NCI-H2196 (cell line): ENCODE measurements around the gene NOVA2.
A peak's percentile ranks its signal among the peaks of the same experiment; 100 is the strongest.

Experiments
- DNase-seq: peaks from one replicate; lab custom pipeline; 2025; ENCODE audit not compliant: unreplicated experiment; lab: John Stamatoyannopoulos, UW

Gene NOVA2

DNA sequence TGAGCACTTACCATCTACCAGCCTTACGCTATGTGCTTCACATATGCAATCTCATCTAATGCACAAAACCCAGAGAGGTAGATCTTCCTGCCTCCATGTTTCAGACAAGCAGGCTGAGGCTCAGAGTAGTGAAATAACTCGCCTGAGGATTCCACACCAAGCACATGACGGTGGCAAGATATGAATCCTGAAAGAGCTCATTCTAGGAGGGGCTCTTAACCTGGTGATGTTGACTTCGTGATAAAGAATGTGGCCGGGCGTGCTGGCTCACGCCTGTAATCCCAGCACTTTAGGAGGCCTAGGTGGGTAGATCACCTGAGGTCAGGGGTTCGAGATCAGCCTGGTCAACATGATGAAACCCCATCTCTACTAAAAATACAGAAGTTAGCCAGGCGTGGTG is 5.0 kb downstream of the NOVA2 start:
- DNase-seq: no peak

DNA sequence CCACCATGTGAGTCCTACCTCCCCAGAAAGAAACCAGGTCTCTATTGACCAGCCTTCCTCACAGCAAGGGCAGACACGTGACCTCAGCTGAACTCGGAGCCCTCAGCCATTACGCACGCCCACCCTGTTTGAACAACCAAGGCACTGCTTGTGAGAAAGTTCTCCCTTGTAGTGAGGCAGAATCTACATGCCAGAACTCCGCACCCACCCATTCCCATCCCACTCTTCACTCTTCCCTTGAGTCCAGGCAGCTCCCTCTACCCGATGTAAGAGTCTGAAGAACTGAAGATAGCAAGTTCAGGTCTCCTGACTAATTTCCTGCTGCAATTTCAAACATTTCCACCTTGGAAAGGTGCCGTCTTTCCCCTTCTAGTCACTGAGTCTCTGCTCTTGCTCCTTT is 6.4 kb downstream of the NOVA2 start:
- no peak for DNase-seq

DNA sequence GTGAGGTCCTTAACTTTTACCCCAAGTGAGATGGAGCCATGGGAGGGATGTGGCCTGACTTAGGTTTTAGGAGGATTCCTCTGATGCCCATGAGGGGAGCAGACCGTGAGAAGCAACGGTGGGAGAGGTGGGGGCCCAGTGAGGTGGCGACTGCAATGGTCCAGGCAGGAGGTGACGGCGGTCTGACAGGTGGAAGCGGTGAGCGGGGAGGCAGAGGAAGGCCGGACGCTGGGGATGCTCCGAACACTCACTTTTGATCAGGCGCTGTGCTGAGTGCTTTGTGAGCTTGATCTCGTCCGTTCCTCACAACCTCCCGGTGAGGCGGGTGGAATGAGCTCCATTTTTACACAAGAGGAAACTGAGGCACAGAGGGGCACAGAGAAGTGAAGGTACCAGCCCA is 11.6 kb downstream of the NOVA2 start:
- DNase-seq: no peak

DNA sequence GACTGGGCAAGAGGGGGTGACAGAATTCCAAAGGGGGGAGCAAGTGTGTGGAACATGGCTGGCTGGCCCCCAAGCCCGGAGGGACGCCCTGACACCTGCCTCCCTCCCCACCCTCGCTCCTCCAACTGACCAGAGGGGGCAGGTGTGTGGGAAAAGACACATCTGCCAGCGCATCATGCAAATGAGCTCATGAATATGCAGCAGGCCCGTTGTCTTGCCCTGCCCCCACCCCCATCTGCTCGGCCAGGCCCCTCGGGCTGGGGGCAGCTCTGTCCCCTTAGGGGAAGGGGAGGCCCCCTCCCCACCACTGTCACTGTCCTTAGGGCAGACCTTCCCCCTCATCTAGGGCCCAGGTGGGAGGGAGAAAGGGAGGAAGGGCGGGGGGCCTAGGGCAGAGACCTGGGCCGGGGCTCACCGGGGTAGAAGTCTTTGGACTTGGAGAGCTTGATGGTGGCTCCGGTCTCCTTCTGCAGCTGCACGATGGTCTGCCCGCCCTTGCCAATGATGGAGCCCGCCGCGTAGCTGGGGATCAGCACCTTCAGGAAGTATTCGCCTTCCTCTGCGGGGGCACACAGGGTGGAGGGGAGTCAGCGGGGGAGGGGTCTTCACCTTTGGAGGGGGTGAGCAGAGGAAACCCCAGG is 12.9 kb downstream of the NOVA2 start:
- DNase-seq: peak; percentile 51

DNA sequence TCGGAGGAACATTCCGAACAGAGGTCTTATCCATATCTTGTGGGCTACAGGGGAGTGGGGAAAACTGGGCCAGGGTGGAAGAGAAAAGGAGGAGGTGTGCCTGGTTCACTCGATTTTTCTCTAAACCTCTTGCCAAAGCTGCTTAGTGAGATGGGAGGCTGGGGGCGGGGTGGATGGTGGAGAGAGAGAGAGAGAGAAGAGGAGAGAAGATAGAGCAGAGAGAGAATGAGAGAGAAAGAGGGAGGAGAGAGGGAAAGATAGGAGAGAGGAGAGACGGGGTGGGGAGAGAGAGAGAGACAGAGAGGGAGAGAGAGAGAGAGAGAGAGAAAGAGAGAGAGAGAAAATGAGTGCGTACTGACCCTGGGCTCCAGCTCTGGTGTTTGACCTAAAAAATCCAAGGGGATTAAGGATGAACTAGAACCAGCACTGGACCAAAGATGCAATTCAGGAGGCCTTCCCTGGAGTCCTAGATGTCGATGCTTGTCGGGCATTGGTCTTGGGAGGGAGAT is 14.1 kb downstream of the NOVA2 start:
- no peak for DNase-seq

DNA sequence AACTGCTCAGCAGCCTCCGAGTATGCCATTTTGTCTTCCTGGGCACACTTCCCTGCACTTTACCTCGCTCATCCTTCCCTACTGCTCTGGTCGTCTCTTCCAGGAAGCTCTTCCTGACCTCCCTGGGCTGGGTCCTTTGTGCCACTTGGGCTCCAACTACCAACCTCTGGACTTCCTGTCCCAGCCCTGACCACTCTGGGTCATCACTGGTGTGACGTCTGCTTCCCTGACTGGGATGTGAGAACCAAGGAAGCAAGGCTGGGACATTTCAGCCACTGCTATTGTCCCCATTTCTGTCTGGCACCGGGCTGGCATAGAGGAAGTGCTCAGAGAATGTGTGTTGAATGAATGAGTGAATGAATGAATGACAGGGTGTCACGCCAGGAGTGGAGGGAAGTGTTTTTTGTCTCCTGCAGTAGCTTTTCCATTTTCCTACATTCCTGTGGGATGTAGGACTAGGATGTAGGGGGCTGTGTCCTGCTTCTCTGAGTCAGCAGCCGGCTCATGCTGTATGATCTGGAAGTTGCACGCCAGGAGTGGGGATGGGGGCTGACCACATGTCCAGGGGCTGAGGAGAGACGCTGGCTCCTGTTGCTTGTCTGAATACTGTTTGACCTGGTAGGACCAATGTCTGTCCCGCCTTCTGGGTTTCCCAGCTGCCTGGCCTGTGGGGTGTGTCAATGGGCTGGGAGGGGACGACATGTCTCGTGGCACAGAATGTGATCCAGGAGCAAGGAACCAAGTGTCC is 14.7 kb downstream of the NOVA2 start:
- DNase-seq: no peak

DNA sequence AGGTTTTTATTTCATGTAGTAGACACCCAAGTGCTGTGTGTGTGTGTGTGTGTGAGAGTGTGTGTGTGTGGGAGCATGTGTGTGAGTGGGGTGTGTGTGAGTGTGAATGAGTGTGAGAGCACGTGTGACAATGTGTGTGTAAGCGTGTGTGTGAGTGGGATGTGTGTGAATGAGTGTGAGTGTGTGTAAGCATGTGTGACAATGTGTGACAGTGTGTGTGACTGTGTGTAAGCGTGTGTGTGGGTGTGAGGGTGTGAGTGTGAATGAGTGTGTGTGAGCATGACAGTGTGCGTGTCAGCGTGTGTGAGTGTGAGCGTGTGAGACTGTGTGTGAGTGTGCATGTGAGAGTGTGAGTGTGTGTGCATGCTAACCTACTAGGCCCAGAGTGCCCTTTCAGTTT is 15.3 kb downstream of the NOVA2 start:
- DNase-seq: no peak

DNA sequence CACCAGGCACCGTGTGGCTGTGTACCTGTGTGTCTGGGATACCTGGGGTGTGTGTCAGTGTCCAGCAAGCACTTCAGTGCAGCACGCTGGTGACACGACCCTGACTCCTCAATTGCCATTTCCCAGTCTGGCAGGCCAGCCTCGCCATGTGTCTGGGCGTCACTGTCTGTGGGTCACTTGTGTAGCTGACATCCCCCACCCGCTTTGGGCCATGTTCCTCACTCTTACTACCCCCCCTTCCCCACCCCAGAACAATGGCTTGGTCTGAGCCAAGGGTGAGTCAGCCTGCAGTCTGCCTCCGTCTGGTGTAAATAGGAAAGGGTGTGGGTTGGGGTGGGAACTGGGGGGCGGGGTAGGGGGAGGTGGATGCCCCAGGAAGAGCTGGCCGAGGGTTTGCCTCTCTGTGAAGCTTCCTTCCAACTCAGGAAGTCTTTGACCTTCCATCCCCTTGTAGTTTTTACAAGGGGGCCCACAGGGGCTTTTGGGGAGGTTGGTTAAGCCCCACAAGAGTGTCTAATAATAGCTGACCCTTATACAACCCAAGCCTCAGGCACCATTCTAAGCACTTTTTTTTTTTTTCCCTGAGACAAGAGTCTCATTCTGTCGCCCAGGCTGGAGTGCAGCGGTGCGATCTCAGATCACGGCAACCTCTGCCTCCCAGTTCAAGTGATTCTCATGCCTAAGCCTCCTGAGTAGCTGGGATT is 17.6 kb downstream of the NOVA2 start:
- DNase-seq: no peak

DNA sequence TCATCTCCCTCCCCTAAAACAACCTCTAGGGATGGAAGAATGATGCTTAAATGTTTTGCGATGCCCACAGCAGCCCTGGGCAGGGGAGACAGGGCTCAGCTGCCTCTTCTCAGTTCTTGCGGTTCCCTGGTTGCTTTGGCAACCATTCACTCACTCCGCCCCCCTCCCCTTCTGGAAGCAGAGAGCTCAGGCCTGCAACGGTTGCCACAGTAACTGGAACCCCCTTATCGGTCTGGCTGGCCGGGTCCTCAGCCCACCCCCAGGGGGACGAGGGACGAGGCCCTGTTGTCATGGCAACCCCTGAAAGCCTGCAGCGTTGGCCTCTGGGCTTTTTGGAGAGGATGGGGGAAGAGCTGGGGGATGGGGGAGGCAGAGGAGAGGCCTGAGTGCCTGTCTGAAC is 19.5 kb downstream of the NOVA2 start:
- DNase-seq: no peak

DNA sequence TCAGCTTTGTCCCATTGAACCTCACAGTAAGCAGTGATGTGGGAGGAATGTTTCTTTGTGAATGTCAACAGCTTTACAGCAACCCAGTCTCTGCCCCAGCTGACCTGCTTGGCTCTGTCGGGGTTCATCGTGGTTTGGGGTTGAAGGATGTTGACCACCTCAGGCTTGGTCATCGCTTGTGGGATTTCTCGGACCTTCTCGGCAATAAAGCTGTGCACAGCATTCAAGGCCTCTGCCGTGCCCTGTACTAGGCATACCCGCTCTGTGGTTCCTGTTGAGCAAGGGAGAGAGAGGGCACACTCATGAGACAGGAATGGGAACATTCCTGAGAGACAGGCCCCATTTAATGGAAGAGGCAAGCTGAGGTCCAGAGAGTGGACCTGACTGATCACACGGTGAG is 20.0 kb downstream of the NOVA2 start:
- no peak for DNase-seq

DNA sequence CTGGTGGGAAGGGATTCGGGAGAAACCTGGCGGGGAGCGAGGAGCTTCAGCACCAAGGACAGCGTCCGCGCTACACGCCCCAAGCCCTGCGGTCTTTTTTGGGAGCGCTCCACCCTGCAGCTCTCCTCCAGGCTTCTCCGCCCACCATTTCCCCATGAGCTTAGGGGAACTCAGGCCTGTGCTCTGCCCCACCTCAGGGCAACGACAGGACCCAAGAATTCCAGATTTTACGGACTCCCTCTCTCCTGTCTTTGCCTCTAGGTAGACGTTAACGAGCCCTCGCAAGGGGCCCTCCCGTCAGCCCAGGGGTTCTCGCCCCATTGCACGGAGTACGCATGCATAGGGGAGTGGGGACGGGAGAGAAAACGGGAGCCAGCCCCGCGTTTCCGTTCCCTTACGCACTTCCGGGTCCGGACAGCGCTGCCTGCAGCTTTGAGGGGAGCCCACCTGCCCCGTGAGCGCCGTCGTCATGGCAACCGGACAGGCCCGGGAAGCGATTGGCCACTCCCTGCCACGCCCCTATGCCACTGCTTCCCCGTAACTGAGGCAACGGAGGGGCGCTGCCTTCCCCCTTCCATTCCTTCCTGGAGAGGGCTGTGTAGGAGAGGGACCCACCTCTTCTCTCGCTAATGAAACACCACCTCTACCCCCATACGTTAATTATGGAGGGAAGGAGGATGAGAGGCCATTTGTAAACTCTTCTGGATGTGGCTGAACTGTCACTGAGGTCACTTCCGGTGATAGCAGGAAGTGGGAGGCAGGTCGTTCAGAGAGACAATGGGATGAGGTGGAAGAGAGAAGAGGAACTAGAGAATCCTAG is 20.8 kb downstream of the NOVA2 start:
- no peak for DNase-seq

DNA sequence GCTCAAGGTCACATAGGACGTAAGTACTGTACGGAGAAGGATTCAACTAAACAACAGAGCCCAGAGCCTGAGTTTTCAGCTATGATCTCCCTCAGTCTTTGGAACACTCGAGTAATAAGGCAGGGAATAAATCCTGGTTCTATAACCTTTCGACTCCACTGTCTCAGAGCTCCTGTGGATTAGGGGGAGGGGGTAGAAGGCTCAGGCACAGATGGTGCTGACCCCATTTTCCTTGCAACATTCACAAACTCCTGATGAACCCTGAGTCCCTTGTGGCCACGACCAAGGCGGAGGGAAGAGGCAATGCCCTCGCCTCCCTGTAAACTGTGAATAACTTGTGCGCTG is 21.4 kb downstream of the NOVA2 start:
- no peak for DNase-seq

DNA sequence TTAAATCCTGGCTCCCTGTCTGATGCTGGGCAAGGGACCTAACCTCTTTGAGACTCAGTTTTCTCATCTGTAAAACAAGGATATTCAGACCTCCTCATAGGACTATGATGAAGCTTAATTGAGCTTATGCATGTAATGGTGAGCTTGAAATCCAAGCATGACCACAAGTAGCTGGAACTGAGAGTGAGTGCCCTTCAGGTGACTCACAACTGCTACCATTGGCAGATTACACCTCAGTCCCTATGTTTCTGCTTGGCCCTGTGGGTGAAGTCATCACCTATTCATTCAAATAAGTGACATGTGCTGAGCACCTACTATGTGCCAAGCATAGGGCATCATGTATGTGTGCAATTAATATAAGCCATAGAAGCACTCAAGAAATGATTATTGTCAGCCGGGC is 25.7 kb downstream of the NOVA2 start:
- no peak for DNase-seq

DNA sequence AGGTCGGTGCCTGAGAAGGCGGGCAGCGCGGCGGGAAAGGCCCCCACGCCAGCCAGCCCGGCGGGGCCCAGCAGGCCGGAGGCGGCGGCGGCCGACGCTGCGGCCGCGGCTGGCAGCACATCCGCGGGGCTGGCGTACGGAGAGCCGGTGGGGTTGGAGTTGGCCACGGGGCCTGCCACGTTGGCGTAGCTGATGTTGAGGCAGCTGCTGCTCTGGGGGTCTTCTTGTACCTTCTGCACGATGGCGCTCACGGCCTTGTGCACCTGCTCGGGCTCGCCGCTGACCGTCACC is 33.2 kb downstream of the NOVA2 start:
- DNase-seq: no peak

DNA sequence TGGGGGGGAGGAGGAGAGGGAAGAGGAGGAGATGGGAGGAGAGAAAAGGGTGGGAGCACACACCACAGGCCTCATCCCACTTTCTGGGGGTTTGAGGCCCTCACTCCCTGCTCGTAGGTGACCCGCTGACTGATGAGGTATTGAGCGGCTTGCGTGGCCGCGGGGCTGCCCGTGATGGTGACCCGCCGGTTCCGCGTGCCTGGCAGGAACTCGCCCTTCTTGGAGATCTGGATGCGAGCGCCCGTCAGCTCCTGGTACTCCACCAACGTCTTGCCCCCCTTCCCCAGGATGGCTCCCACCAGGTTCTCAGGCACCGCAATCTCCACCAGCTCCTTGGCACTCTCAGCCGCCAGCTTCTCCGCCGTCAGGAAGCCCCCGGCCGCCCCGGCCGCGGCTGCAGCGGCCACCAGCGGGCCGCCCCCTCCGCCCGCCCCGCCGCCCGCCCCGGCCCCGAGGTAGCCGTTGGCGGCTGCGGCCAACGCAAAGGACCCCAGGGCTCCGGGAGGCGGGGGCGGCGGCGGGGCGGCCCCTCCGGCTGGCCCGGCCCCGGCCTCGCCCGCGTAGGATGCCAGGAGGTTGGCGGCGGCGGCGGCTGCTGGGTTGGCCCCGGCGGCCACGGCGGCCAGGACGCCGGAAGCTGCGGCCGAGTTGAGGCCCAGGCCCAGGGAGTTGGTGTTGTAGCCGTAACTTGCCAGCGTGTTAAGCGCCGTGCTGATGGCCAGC is 33.7 kb downstream of the NOVA2 start:
- DNase-seq: no peak

DNA sequence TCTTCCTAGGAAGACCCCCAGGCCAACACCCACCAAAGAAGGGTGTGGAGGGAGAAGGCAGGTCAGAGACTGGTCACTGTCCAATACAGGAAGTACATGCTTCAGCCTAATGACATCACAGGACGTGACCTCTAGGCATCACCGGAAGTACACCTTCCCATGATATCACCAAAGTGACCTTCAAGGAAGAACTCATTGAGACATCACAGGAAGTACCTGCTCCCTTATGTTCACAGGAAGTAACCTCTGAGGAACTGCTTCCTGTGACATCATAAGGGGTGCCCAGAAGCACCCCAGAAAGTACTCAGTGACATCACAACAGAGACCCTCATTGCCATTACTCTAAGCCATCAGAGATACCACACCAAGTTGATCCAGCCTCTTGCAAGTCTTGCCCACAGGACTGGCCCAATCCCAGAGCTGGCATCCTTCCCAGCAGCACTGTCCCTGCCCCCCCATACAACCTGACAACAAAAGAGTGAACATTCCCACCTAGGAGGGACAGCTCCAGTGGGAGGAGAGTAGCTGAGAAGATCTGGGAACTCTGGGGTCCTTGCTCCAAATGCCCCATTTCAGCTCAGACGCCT is 34.8 kb downstream of the NOVA2 start:
- no peak for DNase-seq

DNA sequence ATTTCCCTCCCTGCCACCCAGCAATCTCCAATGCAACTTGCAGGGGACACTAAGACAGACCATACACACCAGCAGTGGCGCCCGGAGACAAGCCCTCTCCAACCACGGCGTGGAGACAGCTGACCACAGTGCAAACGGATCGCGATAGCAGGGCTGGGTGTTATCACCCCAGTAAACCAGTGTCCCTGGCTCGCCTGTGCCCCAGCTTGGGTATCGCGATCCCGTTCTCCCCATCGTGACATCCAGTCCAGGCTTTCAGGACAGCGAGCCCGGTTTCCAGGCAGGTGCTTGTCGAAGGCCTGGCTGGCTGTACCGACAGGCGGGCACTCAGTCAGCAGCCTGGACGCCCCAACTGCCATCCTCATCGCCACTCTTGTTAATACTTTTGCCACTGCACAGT is 38.4 kb downstream of the NOVA2 start:
- DNase-seq: no peak

DNA sequence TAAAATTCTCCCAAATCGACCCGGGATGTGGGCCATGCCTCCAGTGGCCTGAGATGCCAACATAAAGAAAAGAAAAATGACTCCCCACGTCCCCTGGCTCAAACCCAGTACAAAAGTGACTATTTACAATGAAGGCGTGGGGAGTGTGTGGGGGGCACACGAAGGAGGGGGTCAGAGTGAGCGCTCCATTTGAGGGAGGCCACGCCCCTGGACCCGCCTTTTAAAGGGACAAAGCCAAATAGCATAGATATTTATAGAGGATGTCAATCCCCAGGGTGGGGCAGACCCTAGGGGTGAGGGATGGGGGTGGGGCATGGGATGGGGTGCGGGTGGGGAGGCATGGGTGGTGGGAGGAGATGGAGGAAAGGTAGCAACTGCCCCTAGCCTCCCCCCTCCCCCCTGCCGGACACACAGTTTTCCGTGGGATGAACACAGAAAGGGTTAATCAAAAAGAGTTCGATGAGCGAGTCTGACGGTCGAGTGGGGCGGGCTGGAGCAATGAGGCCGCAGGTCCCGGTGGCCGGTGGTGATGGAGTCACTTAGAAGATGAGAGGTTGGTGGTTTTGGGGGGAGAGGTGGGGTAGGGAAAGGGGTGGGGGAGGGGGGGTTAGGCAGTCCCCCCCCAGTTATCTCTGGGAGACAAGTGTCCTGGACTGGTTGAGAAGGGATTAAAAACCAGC is 39.0 kb downstream of the NOVA2 start:
- DNase-seq: no peak

DNA sequence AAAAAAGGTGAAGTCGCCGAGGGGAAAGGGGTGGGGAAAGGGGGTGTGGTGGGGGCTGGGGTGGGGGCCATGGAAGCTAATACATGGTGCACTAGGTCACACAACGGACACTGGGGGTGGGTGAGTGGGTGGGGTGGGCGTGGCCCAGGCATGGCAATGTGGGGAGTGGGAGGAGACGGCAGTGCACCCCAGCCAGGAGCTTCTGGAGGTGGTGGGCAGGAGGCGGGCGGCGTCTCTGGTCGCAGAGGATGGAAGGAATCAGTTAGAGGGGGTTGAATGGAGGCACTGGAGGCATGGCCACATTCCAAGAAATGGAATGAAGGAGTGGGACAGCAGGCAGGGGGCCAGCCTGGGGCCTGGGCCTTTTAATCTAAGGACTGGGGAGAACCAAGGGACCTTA is 39.9 kb downstream of the NOVA2 start:
- no peak for DNase-seq

DNA sequence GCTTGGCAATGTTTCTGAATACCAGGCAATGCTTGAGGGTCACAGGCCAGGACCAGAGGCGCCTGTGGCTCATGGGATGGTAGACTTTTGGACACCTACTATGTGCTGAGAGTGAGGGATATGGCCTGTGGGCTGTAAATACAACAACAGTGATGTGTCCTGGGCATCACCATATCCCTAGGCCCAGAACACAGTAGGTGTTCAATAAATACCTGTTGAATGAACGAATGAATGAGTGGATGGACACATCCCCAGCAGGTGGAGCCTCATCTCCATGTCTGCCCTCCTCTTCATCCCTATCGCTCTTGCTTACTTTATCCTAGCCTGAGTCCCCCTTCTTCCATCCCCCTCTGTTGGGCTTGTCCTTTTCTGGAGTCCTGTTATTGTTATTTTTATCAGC is 42.6 kb downstream of the NOVA2 start:
- DNase-seq: no peak
